Endothelial cell of umbilical vein (primary cell): ENCODE data around the gene MBTPS1. TPM values are rescaled to one million over a fixed set of nuclear protein-coding genes. Genes with fewer than 3 reads are reported as not detected.

Source experiments
- BruUV-seq: library from RNA; stranded (reverse); fragments of 400-500 nt; replicated peaks from 2 replicates; lab custom pipeline; 2021; lab: Mats Ljungman, UMichigan
- CTCF ChIA-PET: fragments of 300-600, 350-600 bp; sonication (Branson Sonifier 250); formaldehyde crosslinking; loops from one replicate; lab custom pipeline; 2021; ENCODE audit warnings: antibody characterized with exemption, inconsistent platforms; lab: Charles Lee
- POLR2A ChIA-PET: fragments of 300-600, 350-600 bp; sonication (Branson Sonifier 250); formaldehyde crosslinking; loops from one replicate; lab custom pipeline; 2021; ENCODE audit warnings: antibody characterized with exemption, inconsistent platforms; lab: Charles Lee
- DNase-seq: peaks from one replicate; pipeline ENCODE4 v3.0.0-alpha.2; 2011; ENCODE audit warnings: low read depth, low spot score
- FAIRE-seq: peaks from 2 replicates; lab custom pipeline; 2011; peaks lifted over from hg19 to GRCh38; lab: Jason Lieb, UNC
- H2AFZ ChIP-seq: 2 replicates; pipeline ENCODE4 v1.6.0; 2012; ENCODE audit warnings: low read depth, low read length, control low read depth, inconsistent platforms
- H3K27ac ChIP-seq: 2 replicates; pipeline ENCODE4 v1.5.1; 2011; ENCODE audit warnings: low read depth, mild to moderate bottlenecking, control low read depth, low read length, moderate library complexity; ENCODE audit not compliant: insufficient read depth
- H3K27me3 ChIP-seq, 2 experiments: 2 replicates each; pipeline versions ENCODE4 v1.6.0 to v1.6.1; 2011; ENCODE audit warnings: low read length in 2 of 2, mixed read lengths in 1 of 2; ENCODE audit not compliant: control insufficient read depth in 2 of 2, insufficient read depth in 2 of 2
- H3K36me3 ChIP-seq, 2 experiments: 2 replicates in 1 of 2; 3 replicates in 1 of 2; pipeline ENCODE4 v1.5.1; 2011; ENCODE audit warnings: low read length in 2 of 2, mild to moderate bottlenecking in 1 of 2, moderate library complexity in 1 of 2; ENCODE audit not compliant: control insufficient read depth in 2 of 2, insufficient read depth in 2 of 2; ENCODE audit errors: extremely low read depth in 1 of 2
- H3K4me1 ChIP-seq: 3 replicates; pipeline ENCODE4 v1.5.1; 2011; ENCODE audit warnings: mild to moderate bottlenecking, low read length; ENCODE audit not compliant: control insufficient read depth, insufficient read depth; ENCODE audit errors: extremely low read depth
- H3K4me2 ChIP-seq: 2 replicates; pipeline ENCODE4 v1.6.1; 2011; ENCODE audit warnings: low read length, control low read depth, mixed read lengths; ENCODE audit not compliant: insufficient read depth
- H3K4me3 ChIP-seq, 3 experiments: fragments of 200-600 bp in 1 of 3; sonication (generic), shearing (Covaris generic) in 1 of 3; replicated peaks in 1 of 3; 2 replicates each; pipeline ENCODE4 v1.5.1; 2011 to 2016; ENCODE audit warnings: control low read depth in 3 of 3, low read length in 3 of 3, mild to moderate bottlenecking in 2 of 3, inconsistent platforms in 1 of 3, low read depth in 1 of 3, moderate library complexity in 1 of 3; ENCODE audit not compliant: insufficient read depth in 1 of 3
- H3K79me2 ChIP-seq: 2 replicates; pipeline ENCODE4 v1.6.0; 2012; ENCODE audit warnings: low read length, inconsistent platforms; ENCODE audit not compliant: control insufficient read depth, insufficient read depth
- H3K9ac ChIP-seq: replicated peaks from 2 replicates; pipeline ENCODE3; 2011; ENCODE audit warnings: low read length, control low read depth; ENCODE audit not compliant: insufficient read depth; ENCODE audit errors: extremely low read depth
- H3K9me1 ChIP-seq: replicated peaks from 3 replicates; pipeline ENCODE4 v1.6.0; 2011; ENCODE audit warnings: mild to moderate bottlenecking, low read length; ENCODE audit not compliant: control insufficient read depth, insufficient read depth; ENCODE audit errors: extremely low read depth
- H3K9me3 ChIP-seq: replicated peaks from 2 replicates; pipeline ENCODE4 v1.5.1; 2012; ENCODE audit warnings: low read length, inconsistent platforms; ENCODE audit not compliant: control insufficient read depth, insufficient read depth
- H4K20me1 ChIP-seq: replicated peaks from 2 replicates; pipeline ENCODE3; 2011; ENCODE audit warnings: mild to moderate bottlenecking, low read length; ENCODE audit not compliant: control insufficient read depth, insufficient read depth; ENCODE audit errors: extremely low read depth
- EZH2 ChIP-seq: IDR thresholded peaks from 2 replicates; pipeline ENCODE4 v1.6.1; 2012; ENCODE audit warnings: borderline replicate concordance, low read depth, mild to moderate bottlenecking, moderate library complexity, low read length, inconsistent platforms; ENCODE audit not compliant: severe bottlenecking
- FOS ChIP-seq: IDR thresholded peaks from 2 replicates; pipeline ENCODE4 v1.6.1; 2011; ENCODE audit warnings: mild to moderate bottlenecking, low read length, moderate library complexity, borderline replicate concordance; ENCODE audit not compliant: insufficient read depth
- GATA2 ChIP-seq: IDR thresholded peaks from 2 replicates; pipeline ENCODE4 v1.7.0; 2011; ENCODE audit warnings: low read depth, mild to moderate bottlenecking, moderate library complexity, mixed read lengths, low read length; ENCODE audit not compliant: insufficient read length, insufficient read depth
- JUN ChIP-seq: IDR thresholded peaks from 2 replicates; pipeline ENCODE4 v1.6.1; 2011; ENCODE audit warnings: borderline replicate concordance, low read depth; ENCODE audit not compliant: insufficient read length, insufficient read depth
- MYC ChIP-seq: IDR thresholded peaks from one replicate; pipeline ENCODE4 v1.6.1; 2011; ENCODE audit warnings: mild to moderate bottlenecking, low read depth, low read length
- POLR2A ChIP-seq: IDR thresholded peaks from 2 replicates; pipeline ENCODE4 v1.6.1; 2012; ENCODE audit warnings: low read depth, mild to moderate bottlenecking, control low read depth, low read length
- POLR2AphosphoS5 ChIP-seq: IDR thresholded peaks from 2 replicates; pipeline ENCODE4 v1.6.1; 2012; ENCODE audit warnings: low read depth, mild to moderate bottlenecking, control low read depth, low read length, moderate library complexity; ENCODE audit not compliant: insufficient read depth
- dilution Hi-C: fragments of 300-500 bp; cut with MboI; formaldehyde crosslinking; loops from one replicate; pipeline ENCODE4 v1.15.0; 2019; ENCODE audit warnings: low sequenced_read_pairs; ENCODE audit not compliant: extremely low pct_ligation_motif_present
- intact Hi-C: fragments of 100-400 bp; cut with micrococcal nuclease; formaldehyde crosslinking; loops from one replicate; pipeline ENCODE4 v1.10.0; 2022
- polyA plus RNA-seq, 4 experiments: library from polyadenylated mRNA; depleted of rRNA in 3 of 4; stranded (reverse) in 3 of 4; unstranded in 1 of 4; fragments of >200 nt; gene quantifications; 2 replicates each; pipeline versions ENCODE4 v1.2.1 to v1.2.3, GENCODE V29; 2011 to 2012; ENCODE audit warnings: missing spikeins in 1 of 4
- total RNA-seq: library from RNA; stranded (reverse); gene quantifications from 2 replicates; pipeline ENCODE4 v1.2.3, GENCODE V29; 2021
- TF ChIP-seq, protein P1 (sequence below), 2 donors: IDR thresholded peaks; 1 replicate in 1 of 2; 2 replicates in 1 of 2; pipeline ENCODE4 v1.5.1; 2011; ENCODE audit warnings: low read length in 2 of 2, mild to moderate bottlenecking in 2 of 2, moderate library complexity in 2 of 2, control low read depth in 1 of 2, inconsistent platforms in 1 of 2, low read depth in 1 of 2; ENCODE audit not compliant: insufficient read depth in 1 of 2; ENCODE audit errors: extremely low read depth in 1 of 2
- TF ChIP-seq, protein P2 (sequence below): IDR thresholded peaks from 2 replicates; pipeline ENCODE4 v1.6.1; 2011; ENCODE audit not compliant: insufficient read depth, insufficient read length

Gene MBTPS1
- total and polyA plus RNA-seq, 2 donors (not counting 3 experiments of a cell fraction or from before 2014, with no cell fraction given) = 82.3 to 99.6 TPM

DNA sequence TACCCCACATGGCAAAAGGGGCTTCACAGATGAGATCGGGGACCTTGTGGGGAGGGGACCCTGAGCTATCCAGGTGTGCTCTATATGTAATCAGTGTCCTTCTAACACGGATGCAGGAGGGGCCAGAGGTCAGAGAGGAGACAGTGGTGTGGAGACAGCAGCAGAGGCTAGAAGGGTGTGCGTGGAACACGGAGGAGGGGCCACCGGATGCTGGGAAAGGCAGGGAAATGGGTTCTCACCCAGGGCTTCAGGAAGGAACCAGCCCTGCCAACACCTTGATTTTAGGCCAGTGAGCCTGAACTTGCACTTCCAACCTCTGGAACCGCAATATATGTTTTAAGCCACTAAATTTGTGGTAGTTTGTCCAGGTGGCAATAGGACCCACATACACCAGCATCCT lies 69.5 kb downstream of the MBTPS1 start:
- peaks cover 0 to 8% of the 10 kb centered on the region in 2 experiments for H3K36me3 ChIP-seq
- FAIRE-seq (no peak), DNase-seq (no peak)
- TF ChIP-seq POLR2AphosphoS5 = no peak
- no peak for TF ChIP-seq MYC
- TF ChIP-seq JUN = no peak
- TF ChIP-seq EZH2 = no peak
- TF ChIP-seq FOS = no peak
- TF ChIP-seq, protein P1, sequence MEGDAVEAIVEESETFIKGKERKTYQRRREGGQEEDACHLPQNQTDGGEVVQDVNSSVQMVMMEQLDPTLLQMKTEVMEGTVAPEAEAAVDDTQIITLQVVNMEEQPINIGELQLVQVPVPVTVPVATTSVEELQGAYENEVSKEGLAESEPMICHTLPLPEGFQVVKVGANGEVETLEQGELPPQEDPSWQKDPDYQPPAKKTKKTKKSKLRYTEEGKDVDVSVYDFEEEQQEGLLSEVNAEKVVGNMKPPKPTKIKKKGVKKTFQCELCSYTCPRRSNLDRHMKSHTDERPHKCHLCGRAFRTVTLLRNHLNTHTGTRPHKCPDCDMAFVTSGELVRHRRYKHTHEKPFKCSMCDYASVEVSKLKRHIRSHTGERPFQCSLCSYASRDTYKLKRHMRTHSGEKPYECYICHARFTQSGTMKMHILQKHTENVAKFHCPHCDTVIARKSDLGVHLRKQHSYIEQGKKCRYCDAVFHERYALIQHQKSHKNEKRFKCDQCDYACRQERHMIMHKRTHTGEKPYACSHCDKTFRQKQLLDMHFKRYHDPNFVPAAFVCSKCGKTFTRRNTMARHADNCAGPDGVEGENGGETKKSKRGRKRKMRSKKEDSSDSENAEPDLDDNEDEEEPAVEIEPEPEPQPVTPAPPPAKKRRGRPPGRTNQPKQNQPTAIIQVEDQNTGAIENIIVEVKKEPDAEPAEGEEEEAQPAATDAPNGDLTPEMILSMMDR (IDR thresholded peaks at IDR 0.05; ENCODE audit: extremely low read depth in 1 of 2, insufficient read depth in 1 of 2, low read depth in 1 of 2, low read length in 2 of 2) = no peak
- TF ChIP-seq GATA2 = no peak
- TF ChIP-seq, protein P2, sequence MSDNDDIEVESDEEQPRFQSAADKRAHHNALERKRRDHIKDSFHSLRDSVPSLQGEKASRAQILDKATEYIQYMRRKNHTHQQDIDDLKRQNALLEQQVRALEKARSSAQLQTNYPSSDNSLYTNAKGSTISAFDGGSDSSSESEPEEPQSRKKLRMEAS = no peak
- no peak for TF ChIP-seq POLR2A
- H3K4me3 ChIP-seq = no peak overlapping the region
- no peaks in the 10 kb centered on the region for H3K79me2 ChIP-seq
- no TSS peak for BruUV-seq
- ChIA-PET POLR2A (no interaction called here), CTCF (interaction anchor here (1.2 kb wide), 1 partner anchor 91 kb away, joined by 3 read pairs; no protein-coding TSS in a partner anchor)
- no peak overlapping the region for H3K27ac ChIP-seq
- no peak overlapping the region for H2AFZ ChIP-seq
- no peak overlapping the region for H3K9ac ChIP-seq
- H3K4me2 ChIP-seq = no peak overlapping the region
- no peaks in the 10 kb centered on the region for H3K4me1 ChIP-seq
- intact Hi-C loops (no loop called here), dilution Hi-C loops (no loop called here)
- H3K9me1 ChIP-seq = no peaks in the 10 kb centered on the region
- peaks cover 0 to 4% of the 10 kb centered on the region in 2 experiments for H3K27me3 ChIP-seq
- H4K20me1 ChIP-seq = no peaks in the 10 kb centered on the region
- no peaks in the 10 kb centered on the region for H3K9me3 ChIP-seq
